ENCODE measurements around the gene PIP5KL1.
"Not testable (repeated sequence)": the region's sequence is repeated elsewhere in the genome, so short reads cannot be mapped to it uniquely, and the experiment has no call there.

PIP5KL1 gene

GRCh38 chr9:127886401-127886972 lies 44.1 kb downstream of the PIP5KL1 start:
- no peak for DNase-seq

GRCh38 chr9:127885508-127886281 lies 44.9 kb downstream of the PIP5KL1 start:
- no peak for DNase-seq

GRCh38 chr9:127884976-127885490 lies 45.5 kb downstream of the PIP5KL1 start:
- DNase-seq, result no peak

DNA sequence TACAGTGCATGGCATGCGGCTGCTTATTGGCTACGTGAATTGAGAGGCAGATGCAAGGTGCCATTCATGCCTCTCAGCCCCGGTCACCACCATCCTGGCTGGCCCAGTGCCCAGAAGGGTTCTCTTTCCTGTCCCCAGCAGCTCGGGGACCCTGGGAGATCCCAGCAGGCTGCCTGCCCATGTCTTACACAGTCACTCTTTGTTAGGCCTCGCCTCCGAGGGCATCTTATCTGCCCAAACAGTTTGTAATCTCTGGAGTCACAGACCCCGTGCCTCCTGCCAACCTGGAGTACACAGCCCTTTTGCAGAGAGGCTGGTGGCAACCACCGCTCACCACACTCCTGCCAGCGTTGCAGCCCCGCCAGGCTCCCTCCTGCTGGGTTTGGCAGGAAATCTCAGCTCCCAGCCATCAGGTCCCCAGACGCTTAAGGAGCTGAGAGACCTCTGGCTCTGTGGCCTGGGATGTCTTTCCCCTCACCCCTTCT lies 46.1 kb downstream of the PIP5KL1 start:
- DNase-seq, result no peak

DNA sequence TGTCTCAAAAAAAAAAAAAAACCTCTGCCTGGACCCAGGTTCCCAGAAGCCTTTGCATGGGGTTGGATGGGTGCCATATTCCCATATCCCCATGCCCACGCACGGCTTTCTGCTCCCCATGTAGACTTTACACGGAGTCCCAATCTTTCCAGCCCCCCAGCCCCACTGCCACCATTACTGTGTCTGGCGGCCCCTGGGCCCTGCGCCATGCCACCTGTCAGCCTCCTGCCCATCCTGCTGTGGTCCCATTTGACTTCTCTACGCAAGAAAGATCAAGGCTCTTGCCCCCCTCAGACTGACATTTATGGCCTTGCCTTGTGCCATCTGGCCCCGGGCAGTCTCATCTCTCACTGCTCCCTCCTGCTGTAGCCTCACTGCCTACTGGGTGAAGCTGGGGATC lies 46.6 kb downstream of the PIP5KL1 start:
- DNase-seq, result no peak

DNA sequence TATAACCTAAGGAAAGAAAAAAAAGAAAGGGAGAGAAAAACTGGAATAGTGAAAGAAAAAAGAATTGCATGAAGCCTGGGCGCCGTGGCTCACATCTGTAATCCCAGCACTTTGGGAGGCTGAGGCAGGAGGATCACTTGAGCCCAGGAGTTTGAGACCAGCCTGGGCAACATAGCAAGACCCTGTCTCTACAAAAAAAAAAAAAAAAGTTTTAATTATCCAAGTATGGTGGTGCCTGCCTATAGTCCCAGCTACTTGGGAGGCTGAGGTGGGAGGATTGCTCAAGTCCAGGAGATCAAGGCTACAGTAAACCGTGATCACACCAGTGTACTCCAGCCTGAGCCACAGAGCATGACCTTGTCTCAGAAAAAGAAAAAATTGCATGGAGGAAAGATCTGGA lies 48.9 kb downstream of the PIP5KL1 start:
- not testable (repeated sequence) for DNase-seq

DNA sequence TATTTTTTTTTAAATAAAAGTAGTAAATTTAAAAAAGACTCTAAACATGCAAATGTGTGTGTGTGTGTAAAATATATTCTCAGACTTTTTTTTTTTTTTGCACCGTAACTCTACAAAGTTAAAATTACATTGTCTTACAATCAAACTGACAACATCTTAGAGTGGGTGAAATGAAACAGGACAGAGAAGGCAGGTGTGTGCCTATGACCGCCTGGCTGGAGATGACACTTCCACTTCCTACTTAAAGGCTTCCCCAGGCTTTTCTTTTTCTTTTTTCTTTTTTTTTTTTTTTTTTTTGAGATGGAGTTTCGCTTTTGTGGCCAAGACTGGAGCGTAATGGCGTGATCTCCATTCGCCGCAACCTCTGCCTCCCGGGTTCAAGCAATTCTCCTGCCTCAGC lies 50.4 kb downstream of the PIP5KL1 start:
- no peak for DNase-seq

GRCh38 chr9:127878652-127879390 lies 51.8 kb downstream of the PIP5KL1 start:
- no peak for DNase-seq

- no peak for DNase-seq
Measured at GRCh38 chr9:127878001-127878651, 52.5 kb downstream of the PIP5KL1 start.

GRCh38 chr9:127877566-127877998 lies 53.0 kb downstream of the PIP5KL1 start, which contains the start of gene AK1:
Gene AK1 (minus strand): TSS chr9:127877675. CDS start chr9:127874617, 3,058 bp downstream.
- peak in 1 of 2 experiments; percentile 56 for DNase-seq

GRCh38 chr9:127876764-127877562 lies 53.6 kb downstream of the PIP5KL1 start:
- no peak for DNase-seq

- DNase-seq, result no peak
Measured at GRCh38 chr9:127876026-127876763, 54.4 kb downstream of the PIP5KL1 start.

GRCh38 chr9:127875306-127875966 lies 55.1 kb downstream of the PIP5KL1 start:
- DNase-seq, result no peak

- no peak for DNase-seq
Measured at GRCh38 chr9:127874301-127875221, 56.0 kb downstream of the PIP5KL1 start.

GRCh38 chr9:127873886-127874285 lies 56.7 kb downstream of the PIP5KL1 start:
- no peak for DNase-seq

- no peak for DNase-seq
Measured at GRCh38 chr9:127873223-127873691, 57.3 kb downstream of the PIP5KL1 start.

DNA sequence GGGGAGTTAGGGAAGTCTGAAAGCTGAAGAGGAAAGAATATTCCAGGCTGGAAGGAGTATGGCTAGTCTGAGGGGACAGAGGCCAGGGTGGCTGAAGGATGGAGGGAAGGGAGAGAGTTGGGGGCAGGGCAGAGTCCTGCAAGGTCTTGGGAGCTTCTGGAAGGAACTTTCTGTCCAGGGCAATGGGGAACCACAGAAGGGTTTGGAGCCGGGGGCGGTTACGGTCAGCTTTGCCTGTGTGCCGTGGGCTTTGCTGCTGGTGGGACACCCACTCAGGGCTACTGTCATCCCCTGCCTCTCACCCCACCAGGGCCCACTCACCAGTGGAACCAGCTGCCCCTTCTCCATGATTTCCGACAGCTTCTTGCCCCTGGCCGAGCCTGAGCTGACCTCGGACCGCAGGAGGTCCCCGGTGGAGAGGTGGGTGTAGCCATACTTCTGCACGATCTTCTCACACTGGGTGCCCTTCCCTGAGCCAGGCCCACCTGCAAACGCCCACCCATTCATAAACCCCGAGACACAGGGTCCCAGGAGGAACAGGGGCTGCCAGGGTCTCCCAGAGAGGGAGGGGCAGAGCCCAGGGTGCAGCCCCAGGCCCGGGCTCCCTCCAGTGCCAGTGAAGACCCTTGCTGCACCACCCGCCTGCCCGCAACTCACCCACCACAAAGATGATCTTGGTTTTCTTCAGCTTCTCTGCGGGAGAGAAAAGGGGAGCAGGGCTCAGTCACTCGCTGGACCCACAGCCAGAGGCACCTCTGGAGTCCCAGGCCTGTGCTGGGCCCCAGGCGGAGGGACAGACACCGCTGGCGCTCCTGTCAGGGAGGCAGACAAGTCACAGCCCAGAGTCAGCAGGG lies 58.0 kb downstream of the PIP5KL1 start:
- no peak for DNase-seq

- no peak for DNase-seq
Measured at GRCh38 chr9:127871531-127871930, 59.0 kb downstream of the PIP5KL1 start.
